Hepatocyte (in vitro differentiated cells): Measurements from ENCODE around the gene PRR5.
"Not testable (repeated sequence)": the region's sequence is repeated elsewhere in the genome, so short reads cannot be mapped to it uniquely, and the experiment has no call there.

Experiments
- EZH2 ChIP-seq: fragments of 200-600 bp; sonication (generic); IDR thresholded peaks from 2 replicates; pipeline ENCODE4 v1.6.1; 2016; ENCODE audit warnings: antibody characterized with exemption, mild to moderate bottlenecking, borderline replicate concordance
- TF ChIP-seq, protein P1 (sequence below): fragments of 200-600 bp; sonication (generic); IDR thresholded peaks from 2 replicates; pipeline ENCODE4 v1.5.1; 2016; ENCODE audit warnings: antibody characterized with exemption, mild to moderate bottlenecking; ENCODE audit not compliant: poor library complexity

DNA sequence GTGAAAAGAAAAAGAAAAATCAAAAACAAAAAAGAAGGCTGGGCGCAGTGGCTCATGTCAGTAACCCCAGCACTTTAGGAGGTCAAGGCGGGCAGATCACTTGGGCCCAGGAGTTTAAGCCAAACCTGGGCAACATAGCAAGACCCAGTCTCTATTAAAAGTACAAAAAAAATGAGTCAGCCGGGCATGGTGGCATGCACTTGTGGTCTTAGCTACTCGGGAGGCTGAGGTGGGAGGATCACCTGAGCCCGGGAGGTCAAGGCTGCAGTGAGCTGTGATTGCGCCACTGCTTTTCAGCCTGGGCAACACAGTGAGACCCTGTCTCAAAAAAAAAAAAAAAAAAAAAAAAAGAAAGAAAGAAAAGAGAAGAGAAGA is 26.0 kb upstream of the PRR5 start:
- TF ChIP-seq, protein P1, sequence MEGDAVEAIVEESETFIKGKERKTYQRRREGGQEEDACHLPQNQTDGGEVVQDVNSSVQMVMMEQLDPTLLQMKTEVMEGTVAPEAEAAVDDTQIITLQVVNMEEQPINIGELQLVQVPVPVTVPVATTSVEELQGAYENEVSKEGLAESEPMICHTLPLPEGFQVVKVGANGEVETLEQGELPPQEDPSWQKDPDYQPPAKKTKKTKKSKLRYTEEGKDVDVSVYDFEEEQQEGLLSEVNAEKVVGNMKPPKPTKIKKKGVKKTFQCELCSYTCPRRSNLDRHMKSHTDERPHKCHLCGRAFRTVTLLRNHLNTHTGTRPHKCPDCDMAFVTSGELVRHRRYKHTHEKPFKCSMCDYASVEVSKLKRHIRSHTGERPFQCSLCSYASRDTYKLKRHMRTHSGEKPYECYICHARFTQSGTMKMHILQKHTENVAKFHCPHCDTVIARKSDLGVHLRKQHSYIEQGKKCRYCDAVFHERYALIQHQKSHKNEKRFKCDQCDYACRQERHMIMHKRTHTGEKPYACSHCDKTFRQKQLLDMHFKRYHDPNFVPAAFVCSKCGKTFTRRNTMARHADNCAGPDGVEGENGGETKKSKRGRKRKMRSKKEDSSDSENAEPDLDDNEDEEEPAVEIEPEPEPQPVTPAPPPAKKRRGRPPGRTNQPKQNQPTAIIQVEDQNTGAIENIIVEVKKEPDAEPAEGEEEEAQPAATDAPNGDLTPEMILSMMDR = not testable (repeated sequence)
- TF ChIP-seq EZH2 = not testable (repeated sequence)
